Measurements from ENCODE around the gene DBNDD1.
"Not testable (repeated sequence)": the region's sequence is repeated elsewhere in the genome, so short reads cannot be mapped to it uniquely, and the experiment has no call there.

Gene DBNDD1, protein sequence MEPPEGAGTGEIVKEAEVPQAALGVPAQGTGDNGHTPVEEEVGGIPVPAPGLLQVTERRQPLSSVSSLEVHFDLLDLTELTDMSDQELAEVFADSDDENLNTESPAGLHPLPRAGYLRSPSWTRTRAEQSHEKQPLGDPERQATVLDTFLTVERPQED

DNA sequence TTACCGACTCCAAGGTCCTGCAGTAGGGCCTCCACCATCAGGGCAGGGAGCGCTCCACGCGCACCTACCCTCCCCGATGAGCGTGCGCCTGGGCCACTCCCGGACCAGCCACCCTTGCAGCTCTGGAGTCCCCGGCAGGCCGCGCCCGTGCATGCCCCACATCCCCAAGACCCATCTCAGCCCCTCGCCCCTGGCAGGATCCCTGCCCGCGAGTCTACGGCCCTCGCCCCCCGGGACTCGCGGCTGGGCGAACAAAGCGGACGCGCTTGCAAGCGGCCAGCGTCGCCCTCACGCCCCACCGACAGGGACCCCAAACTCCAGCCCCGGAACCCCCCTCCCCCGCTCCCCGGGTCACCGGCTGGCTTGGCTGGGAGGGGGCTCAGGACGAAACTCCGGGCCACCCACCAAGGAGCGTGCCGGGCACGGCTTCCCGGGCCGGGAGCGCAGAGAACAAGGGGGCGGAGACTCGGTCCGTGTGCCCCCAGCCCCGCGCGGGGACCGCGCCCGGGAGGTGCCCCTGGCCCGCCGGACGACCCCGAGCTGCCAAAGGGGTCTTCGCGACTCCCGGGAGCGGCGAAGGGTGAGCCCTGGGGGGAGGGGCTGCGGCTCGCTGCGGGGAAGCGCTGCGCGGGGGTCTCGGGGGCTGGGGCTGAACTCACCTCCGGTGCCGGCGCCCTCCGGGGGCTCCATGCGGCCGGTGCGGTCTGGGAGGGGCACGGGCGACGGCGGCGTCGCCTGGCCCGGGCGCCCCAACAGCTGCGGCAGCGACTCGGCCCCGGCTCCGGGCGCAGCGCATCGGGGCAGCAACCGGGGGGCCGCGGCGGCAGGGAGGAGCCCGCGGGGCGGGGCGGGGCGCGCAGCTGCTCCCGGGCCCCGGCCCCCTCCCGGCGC is at the start of gene DBNDD1:
TSS of gene DBNDD1 (minus strand) at position 805 of the 891 bp plus-strand sequence. CDS start at position 690, 115 bp downstream.
- DNase-seq: no peak

DNA sequence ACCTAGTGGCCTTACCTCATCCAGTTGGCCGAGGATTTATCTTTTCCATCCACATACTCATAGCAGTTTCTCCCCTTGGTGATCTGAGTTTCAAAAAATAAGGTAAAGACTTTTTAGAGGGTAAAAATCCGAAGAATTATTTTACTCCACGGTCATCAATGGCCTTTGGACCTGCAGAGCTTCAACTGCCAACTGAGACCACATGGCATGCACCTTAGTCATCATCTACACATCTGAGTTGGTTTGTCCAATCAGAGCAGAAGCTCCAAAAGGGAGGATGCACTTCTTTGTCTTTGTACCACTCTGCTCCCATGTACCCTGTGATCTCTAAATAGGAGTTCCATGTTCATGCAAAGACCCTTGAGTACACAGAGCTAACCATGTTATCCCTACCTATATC is 42.2 kb upstream of the DBNDD1 start:
- no peak for DNase-seq

DNA sequence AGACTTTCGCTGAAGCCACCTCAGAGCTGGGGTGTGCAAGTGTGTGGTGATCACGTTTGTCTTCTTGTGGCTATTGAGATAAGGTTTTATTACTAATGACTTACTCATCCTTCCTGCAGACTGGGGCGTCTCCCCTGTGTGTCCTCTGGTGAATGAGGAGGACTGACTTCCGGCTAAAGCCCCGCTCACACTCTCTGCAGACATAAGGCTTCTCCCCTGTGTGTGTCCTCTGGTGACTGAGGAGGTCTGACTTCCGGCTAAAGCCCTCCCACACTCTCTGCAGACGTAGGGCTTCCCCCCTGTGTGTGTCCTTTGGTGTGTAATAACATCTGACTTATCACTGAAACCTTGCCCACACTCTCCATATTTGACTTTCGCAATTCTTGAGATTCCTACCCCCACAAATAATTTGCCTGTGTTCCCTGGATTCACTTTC is 38.5 kb upstream of the DBNDD1 start:
- no peak for DNase-seq

DNA sequence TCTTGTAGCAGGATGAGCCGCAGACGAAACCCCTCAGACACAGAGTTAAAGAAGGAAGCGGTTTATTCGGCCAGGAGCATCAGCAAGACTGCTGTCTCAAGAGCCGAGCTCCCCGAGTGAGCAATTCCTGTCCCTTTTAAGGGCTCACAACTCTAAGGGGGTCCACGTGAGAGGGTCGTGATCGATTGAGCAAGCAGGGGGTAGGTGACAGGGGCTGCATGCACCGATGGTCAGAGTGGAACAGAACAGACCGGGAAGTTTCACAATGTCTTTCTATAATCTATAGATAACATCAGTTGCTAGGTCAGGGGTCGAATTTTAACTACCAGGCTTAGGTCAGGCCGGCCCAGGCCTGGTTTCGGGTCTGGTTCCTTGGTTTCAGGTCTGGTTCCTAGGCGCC is 37.3 kb upstream of the DBNDD1 start:
- not testable (repeated sequence) for DNase-seq

DNA sequence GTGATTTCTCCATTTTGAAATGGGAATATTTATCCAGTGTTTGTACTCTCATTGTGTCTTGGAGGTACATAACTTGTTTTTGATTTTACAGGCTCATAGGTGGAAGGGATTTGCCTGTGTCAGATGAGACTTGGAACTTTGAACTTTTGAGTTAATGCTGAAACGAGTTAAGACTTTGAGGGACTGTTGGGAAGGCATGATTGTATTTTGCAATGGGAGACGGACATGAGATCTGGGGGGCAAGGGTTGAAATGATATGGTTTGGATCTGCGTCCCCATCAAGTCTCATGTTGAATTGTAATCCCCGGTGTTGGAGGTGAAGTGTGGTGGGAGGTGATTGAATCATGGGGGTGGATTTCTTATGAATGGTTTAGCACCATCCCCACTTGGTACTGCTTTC is 36.1 kb upstream of the DBNDD1 start:
- DNase-seq: no peak

DNA sequence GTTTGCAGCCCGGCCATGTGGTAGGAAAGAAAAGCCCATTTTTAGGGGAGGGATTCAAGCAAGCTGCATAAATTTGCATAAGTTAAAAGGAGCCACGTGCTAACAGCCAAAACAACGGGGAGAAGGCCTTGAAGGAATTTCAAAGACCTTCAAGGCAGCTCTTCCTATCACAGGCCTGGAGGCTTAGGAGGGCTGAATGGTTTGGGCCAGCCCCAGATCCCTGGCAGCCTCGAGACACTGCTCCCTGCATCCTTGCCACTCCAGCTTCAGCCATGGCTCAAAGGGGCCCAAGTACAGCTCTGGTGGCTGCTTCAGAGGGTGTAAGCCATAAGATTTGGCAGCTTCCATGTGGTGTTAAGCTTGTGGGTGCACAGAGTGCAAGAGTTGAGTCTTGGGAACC is 35.3 kb upstream of the DBNDD1 start:
- DNase-seq: no peak

DNA sequence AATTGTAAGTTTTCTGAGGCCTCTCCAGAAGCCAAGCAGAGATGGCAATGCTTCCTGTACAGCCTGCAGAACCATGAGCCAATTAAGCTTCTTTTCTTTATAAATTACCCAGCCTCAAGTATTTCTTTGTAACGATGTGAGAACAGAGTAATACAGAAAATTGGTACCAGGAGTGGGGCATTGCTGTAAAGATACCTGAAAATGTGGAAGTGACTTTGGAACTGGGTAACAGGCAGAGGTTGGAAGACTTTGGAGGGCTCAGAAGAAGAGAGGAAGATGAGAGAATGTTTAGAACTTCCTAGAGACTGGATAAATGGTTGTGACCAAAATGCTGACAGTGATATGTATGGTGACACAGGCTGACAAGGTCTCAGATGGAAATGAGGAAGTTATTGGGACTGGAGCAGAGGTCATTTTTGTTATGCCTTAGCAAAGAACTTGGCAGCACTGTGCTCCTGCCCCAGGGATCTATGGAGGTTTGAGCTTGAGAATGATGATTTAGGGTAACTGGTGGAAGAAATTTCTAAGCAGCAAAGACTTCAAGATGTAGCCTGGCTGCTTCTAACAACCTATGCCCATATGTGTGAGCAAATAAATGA is 34.7 kb upstream of the DBNDD1 start:
- DNase-seq: no peak

DNA sequence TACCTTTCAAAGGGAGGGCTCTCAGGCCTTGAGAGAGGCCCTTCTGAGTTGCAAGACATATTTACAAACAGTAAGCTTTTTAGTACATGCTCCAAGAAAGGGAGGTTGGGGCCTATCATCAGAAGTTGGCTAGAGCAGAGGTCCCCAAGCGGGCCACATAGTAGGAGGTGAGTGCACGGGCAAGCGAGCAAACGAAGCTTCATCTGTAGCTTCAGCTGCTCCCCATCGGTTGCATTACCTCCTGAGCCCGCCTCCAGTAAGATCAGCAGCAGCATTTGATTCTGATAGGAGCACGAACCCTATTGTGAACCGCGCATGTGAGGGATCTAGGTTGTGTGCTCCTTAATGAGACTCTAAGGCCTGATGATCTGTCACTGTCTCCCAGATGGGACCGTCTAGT is 31.7 kb upstream of the DBNDD1 start:
- DNase-seq: no peak

DNA sequence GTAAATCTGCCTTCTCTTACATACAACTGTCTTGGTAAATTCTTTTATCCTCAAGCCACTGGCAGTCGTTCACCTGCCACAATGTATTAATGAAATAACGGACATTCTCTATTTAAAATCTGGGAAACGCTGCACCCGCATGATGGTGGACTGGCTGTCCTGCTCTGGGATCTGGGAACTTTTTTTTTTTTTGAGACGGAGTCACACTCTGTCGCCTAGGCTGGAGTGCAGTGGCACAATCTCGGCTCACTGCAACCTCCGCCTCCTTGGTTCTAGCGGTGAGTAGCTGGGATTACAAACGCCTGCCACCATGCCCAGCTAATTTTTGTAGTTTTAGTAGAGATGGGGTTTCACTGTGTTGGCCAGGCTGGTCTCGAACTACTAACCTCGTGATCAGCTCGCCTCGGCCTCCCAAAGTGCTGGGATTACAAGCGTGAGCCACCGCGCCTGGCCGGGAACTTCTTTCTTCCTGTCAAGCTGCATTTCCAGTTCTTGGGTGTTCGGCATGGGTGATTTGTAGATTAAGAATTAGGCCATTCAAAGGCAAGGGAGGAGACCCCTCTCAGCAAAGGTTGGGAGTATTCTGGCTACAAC is 29.6 kb upstream of the DBNDD1 start:
- DNase-seq: no peak

DNA sequence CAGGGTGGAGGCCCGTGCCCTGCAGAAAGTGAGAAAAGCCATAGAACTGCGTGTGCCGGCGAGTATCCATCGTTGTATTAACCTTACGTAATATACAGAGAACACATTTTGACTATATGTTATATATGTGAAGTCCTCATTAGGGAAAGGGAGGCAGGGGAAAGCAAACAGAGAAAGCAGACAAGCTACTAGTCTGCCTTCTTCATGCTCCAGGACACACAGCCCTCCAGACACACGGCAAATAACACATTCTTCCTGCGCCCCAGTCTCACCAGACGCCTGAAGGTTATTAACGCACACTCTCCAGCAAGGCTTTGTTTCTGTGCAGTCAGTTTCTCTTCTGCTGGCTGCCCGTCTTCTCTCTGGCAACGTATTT is 29.1 kb upstream of the DBNDD1 start:
- no peak for DNase-seq

DNA sequence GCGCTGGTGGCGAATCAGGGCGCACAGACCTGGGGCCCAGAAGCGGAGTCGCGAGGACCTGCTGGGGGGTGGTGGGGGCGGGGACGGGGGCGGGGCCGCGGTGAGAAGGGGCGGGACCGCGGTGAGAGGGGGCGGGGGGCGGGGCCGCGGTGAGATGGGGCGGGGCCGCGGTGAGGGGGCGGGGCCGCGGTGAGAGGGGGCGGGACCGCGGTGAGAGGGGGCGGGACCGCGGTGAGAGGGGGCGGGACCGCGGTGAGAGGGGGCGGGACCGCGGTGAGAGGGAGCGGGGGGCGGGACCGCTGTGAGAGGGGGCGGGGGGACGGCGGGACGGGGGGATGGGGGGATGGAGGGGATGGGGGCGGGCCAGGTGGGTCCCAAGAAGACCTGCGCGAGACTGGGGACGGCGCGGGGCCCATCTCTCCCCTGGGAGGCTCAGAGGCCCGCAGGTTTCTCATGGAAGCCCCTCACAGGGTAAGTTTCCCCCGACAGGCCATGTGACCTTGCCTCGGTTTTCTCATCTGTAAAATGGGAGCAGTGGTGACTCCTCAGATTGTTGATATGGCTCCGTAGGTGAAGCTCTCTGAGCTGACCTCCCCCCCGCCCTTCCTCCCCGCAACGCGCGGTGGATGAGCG is 28.6 kb upstream of the DBNDD1 start:
- no peak for DNase-seq

DNA sequence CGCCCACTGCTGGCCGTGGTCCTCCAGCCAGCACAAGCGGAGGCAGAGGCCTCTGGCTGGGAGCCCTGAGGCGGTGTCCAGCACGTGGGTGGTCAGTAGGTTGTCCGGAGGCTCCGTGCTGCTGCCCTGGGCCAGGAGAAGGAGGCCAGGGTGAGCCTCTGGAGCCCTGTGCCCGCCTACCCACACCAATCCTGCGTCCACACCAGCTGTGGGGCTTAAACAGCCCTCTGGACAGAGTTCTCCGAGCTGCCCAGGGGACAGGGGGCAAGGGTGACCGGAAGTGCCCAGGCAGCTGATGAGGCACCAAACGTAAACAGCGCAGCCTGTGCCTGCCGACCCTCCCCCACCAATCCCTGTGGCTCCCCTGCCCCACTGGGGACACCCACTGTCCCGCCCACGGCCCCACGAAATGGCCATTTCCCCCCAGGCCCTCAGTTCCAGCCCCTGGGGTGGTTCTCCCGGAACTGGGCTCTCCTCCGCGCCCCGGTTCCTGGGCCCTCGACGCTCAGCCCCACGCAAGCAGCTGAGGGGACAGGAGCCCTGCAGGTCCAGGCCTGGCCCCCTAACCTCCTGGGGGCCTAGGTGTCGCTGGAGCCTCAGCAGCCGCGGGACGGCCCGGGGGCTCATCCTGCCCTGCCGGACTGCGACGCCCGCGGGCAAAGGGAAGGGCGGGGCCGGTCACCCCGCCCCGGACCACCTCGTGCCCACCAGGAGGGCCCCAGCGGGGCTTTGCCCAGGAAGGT is 27.9 kb upstream of the DBNDD1 start:
- DNase-seq: no peak

DNA sequence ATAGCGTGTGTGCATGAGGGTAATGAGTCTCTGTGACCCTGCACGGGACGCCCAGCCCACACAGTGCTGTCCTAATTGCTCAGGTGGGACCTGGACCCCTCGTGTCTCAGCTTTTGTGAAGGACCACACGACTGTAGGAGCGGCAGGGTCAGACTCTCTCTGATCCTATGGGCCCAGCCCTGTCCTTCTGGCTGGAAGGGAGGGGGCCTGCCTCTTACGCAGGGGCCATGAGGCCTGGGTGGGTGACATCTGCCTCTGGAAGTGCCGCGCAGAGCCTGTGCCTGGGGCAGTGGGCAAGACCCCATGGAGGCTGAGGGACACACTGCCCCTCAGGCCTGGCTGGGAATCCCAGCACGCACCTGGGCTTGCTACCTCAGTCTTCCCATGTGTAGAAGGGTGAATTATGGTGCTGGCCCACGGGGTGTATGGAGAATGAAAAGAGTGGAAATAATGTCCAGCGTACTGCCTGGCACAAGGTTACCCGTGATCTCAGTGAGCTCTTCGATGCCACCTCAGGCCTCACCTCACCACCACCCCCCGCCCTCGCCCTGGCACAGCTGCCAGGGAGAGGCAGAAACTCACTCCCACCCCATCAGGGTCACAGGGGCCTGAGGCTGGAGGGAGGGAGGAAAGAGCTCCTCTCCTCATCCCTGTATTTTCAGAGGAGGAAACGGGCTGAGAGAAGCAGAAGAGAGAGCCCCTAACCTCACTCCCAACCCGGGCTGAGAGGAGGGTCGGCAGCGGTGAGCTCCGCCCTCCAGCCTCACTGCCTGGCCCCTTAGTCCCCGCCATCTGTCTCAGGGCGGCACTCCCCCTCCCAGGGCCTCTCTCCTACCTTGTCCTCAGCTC is 27.1 kb upstream of the DBNDD1 start:
- no peak for DNase-seq

DNA sequence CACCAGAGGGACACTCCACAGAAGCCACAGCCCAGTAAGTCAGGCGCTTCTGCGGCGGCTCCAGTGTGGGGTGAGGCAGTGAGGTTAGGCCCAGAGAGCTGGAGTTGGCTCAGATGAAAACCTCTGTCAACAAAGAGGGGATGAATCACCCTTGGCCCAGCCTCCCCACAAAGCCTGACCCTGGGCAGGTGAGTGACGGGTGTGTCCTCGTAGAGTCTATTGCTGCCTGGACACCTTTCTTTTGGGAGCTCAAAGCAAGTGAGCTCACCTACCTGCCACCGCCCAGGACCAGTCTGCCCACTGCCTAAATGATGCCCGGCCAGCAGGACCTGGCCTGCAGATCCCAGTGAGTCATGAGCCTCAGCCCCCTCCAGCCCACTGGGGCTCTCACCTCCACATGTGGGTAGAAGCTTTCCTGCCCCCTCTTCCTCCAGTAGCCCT is 24.9 kb upstream of the DBNDD1 start:
- no peak for DNase-seq

DNA sequence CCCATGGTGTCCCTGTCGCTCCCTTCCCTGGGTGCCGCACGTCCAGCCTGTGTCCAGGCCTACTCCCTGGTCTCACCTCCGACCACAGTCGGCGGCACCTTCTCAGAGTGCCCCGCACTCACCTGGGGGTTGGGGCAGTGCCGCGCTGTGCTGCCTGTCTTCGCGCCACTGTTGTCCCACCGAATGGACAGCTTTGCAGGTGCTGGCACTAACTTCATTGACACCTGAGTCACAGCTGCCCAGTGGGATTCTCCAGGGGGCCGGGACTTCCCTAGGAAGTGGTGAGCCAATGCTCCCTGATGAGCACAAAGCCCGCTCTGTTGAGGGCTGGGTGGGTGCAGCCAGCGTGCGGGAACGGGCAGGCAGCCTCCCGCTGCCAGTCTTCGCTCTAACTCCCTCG is 24.3 kb upstream of the DBNDD1 start:
- DNase-seq: no peak

DNA sequence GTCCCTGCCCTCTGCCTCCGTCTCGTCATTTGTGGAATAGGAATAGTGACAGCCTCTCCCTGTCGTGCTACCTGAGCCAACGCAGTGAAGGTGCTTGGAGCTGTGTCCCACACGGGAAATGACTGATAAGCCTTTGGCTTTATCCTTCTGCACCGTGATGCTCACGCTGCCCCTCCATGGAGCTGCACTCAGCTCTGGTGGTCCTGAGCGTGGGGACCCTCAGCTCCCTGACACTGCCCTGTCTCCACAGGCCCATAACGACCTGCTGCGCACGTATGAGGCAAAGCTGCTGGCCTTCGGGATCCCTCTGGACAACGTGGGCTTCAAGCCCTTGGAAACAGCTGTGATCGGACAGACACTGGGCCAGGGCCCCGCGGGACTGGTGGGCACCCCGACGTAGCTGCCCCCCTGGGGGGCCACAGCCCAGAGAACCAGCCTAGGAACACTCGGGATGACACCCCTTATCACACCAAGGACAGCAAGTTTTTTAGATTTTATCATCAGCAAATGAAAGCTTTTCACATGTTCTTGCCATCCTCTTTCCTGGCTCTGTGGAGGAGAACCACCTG is 23.8 kb upstream of the DBNDD1 start:
- no peak for DNase-seq

DNA sequence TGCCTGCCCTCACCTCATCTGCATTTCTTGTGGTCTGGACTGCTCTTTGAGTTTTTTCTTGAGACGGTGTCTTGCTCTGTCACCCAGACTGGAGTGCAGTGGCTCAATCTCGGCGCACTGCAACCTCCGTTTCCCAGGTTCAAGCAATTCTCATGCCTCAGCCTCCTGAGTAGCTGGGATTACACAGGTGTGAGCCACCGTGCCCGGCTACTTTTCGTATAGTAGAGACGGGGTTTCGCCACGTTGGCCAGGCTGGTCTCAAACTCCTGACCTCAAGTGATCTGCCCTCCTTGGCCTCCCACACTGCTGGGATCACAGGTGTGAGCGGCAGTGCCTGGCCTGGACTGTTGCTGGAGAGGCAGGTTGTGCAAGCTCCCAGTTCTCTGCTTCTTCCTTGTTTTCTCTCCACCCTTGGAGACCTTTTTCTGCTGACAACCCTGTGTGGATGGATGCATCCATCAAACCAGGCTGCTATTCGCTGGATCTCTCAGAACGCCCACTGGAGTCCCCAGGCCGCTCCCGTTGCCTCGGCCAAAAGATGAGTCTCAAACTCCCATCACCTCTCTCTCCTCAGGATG is 22.7 kb upstream of the DBNDD1 start:
- DNase-seq: no peak

DNA sequence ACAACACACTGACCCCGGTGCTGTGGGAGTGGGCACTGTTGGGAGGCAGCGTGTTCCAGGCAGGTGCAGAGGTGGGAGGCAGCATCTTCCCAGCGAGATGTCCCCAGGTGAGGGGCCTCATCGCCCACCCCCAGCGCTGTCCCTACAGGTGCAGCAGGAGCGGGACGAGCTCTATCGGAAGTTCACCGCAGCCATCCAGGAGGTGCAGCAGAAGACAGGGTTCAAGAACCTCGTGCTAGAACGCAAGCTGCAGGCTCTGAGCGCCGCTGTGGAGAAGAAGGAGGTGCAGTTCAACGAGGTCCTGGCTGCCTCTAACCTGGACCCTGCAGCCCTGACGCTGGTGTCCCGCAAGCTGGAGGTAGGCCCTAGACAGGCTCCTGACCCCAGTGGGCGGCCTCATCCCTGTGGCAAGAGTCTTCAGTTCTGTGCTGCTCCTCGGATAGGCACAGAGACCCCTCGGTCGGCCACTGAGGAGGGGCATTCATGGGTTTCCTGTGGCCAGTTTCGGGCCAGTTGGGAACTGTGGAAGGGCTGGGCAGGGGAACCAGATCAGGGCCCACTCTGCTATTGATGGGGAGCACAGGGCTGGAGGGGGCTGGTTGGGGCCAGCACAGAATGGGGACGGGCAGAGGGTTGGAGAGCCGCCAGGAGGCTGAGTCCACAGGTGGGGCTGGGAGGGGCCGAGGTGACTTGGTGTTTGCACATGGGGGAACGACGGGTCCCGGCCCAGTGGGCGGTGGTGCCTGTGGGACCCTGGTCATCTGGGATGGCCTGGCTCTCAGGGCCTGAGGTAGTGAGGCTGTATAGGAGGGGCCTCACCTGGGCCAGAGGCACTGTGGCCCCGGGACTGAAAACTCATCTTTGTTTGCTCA is 21.1 kb upstream of the DBNDD1 start:
- no peak for DNase-seq

DNA sequence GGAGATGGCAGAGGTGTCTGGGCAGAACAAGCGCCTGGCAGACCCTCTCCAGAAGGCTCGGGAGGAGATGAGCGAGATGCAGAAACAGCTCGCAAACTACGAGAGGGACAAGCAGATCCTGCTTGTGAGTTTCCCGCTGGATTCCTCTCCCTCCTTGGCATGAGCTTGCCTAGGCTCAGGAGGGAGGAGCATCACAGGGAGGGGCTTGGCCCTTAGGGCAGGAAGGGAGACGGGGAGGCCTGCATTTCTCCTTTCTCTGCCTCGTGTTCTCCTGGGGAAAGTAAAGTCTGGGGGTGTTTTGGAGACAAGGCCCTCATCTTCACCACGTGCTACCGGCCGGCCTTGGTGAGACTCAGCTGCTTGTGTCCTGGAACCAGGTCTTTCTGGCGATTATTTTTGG is 18.0 kb upstream of the DBNDD1 start:
- no peak for DNase-seq

DNA sequence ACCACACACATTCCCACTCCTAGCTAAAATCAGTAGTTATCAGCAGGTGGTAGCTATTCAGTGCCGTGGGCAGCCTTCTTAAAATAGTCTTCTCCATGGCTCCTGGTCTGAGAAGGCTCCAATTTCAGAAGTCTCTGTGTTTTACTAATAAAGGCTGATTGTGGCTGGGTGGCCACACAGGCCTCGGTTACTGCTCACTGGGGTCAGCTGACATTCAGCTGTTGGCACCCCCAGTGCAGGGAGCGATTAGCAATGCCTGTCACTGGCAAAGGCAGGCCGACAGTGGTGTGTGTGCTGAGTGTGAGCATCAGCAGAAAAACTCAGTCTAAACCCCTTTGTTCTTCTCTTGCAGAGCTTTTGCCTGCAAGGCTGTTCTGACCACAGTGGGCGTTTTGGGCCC is 16.6 kb upstream of the DBNDD1 start:
- no peak for DNase-seq
